Measurements from ENCODE around the gene SH3PXD2B. TPM values are rescaled to one million over a fixed set of nuclear protein-coding genes. Genes with fewer than 3 reads are reported as not detected.

The SH3PXD2B gene
- total and polyA plus RNA-seq, 2 of the 4 experiments (the other 2 are of a cell fraction), result 8.2 to 14.4 TPM

- ATAC-seq (ENCODE audit: low read depth), result no peak
- no peak overlapping the region for H3K27ac ChIP-seq (ENCODE audit: insufficient read depth, low read length)
- no peak for DNase-seq
- dilution Hi-C loops (cut with HindIII; ENCODE audit: low sequenced_read_pairs, unreplicated experiment) (no loop called here), intact Hi-C loops (cut with micrococcal nuclease) (loop anchor here (5.0 kb wide), 1 partner anchor 39 kb away; the partner anchor contains the start of gene SH3PXD2B), in situ Hi-C loops (cut with MboI; ENCODE audit: low sequenced_read_pairs) (no loop called here)
- ChIA-PET POLR2A (ENCODE audit: unreplicated experiment) (no interaction called here), CTCF (no interaction called here)
- peak overlapping the region; percentile 51; the same call in 1 of the 2 replicates for H3K14ac ChIP-seq (replicated peaks; ENCODE audit: low read depth, low read length)
- no peak overlapping the region for H3K4me2 ChIP-seq (ENCODE audit: low read depth, low read length)
- H3K9me3 ChIP-seq (ENCODE audit: control insufficient read depth, insufficient read depth, low read length), result no peaks in the 10 kb centered on the region
- no peak overlapping the region for H2BK15ac ChIP-seq (ENCODE audit: low read depth, low read length)
- peaks cover 43% of the 10 kb centered on the region for H3K9me1 ChIP-seq (ENCODE audit: insufficient read depth, low read length)
- H2BK5ac ChIP-seq (ENCODE audit: low read depth, low read length, poor library complexity, severe bottlenecking), result no peak overlapping the region
- H3K4me1 ChIP-seq (ENCODE audit: control insufficient read depth, insufficient read depth, low read length), result peaks cover 29% of the 10 kb centered on the region
- H4K5ac ChIP-seq (ENCODE audit: low read depth, low read length), result no peak overlapping the region
- H2AK5ac ChIP-seq (ENCODE audit: low read depth, low read length), result no peak overlapping the region; the same call in 1 of the 2 replicates
- BruUV-seq (replicated peaks), result no TSS peak
- H4K20me1 ChIP-seq (ENCODE audit: insufficient read depth, low read length), result peaks cover 44% of the 10 kb centered on the region
- no peaks in the 10 kb centered on the region for H3K27me3 ChIP-seq (ENCODE audit: control insufficient read depth, insufficient read depth, low read length)
- 86% methylated on average over 1 of the region's 4 CpGs; no CpG with 5 or more reads in 1 of the 2 experiments for WGBS, 2 experiments (ENCODE audit: extremely low coverage in 2 of 2, insufficient read length in 1 of 2)
- H4K8ac ChIP-seq (ENCODE audit: low read depth in 2 of 2, low read length in 2 of 2), result peak overlapping the region in 1 of 2 experiments; percentile 80; a peak in 1 of 4 replicates
- H3K9ac ChIP-seq (ENCODE audit: low read depth, low read length), result no peak overlapping the region
- H3K79me1 ChIP-seq (ENCODE audit: low read depth in 1 of 2, low read length in 2 of 2), result peaks cover 9 to 68% of the 10 kb centered on the region in 2 experiments
- H2BK120ac ChIP-seq (ENCODE audit: low read depth, low read length), result no peak overlapping the region
- peaks cover 7% of the 10 kb centered on the region; the same call in 1 of the 2 replicates for H3K36me3 ChIP-seq (ENCODE audit: control insufficient read depth, insufficient read depth, low read length)
- no peak overlapping the region for H3K4me3 ChIP-seq (ENCODE audit: insufficient read depth, low read depth, low read length)
- TF ChIP-seq USF2 (IDR thresholded peaks at IDR 0.05; ENCODE audit: low read depth, low read length), result no peak
- no peak for TF ChIP-seq CTCF (conservative IDR thresholded peaks at IDR 0.05; ENCODE audit: low read depth, low read length)
- no peak for TF ChIP-seq FOS (IDR thresholded peaks at IDR 0.05; ENCODE audit: low read depth, low read length)
- no peak for TF ChIP-seq MXI1 (IDR thresholded peaks at IDR 0.05; ENCODE audit: borderline replicate concordance, low read depth, low read length)
- no peak for TF ChIP-seq CHD1 (IDR thresholded peaks at IDR 0.05; ENCODE audit: low read depth, low read length)
- no peak for TF ChIP-seq ELK1 (IDR thresholded peaks at IDR 0.05; ENCODE audit: borderline replicate concordance, low read depth, low read length)
- TF ChIP-seq SMC3 (IDR thresholded peaks at IDR 0.05; ENCODE audit: low read depth, low read length), result no peak
- no peak for TF ChIP-seq CEBPB (IDR thresholded peaks at IDR 0.05; ENCODE audit: low read depth, low read length)
- TF ChIP-seq MAFK (IDR thresholded peaks at IDR 0.05; ENCODE audit: low read depth, low read length), result no peak
- TF ChIP-seq MAZ (IDR thresholded peaks at IDR 0.05; ENCODE audit: borderline replicate concordance, low read depth, low read length), result no peak
- no peak for TF ChIP-seq POLR2A (IDR thresholded peaks at IDR 0.05; ENCODE audit: low read depth, low read length)
- no peak for TF ChIP-seq BHLHE40 (IDR thresholded peaks at IDR 0.05; ENCODE audit: low read depth, low read length)
- TF ChIP-seq RCOR1 (IDR thresholded peaks at IDR 0.05; ENCODE audit: insufficient replicate concordance, low read length), result no peak
- no peak for TF ChIP-seq RFX5 (IDR thresholded peaks at IDR 0.05; ENCODE audit: low read depth, low read length)
- TF ChIP-seq RAD21 (IDR thresholded peaks at IDR 0.05; ENCODE audit: low read length), result no peak
- no peak for TF ChIP-seq NFE2L2 (IDR thresholded peaks at IDR 0.05; ENCODE audit: low read depth, low read length)
- H3K18ac ChIP-seq (ENCODE audit: low read depth, low read length), result no peak overlapping the region
- no peak overlapping the region for H2AFZ ChIP-seq (replicated peaks; ENCODE audit: low read length, poor library complexity)
- no peak overlapping the region for H3K23ac ChIP-seq (ENCODE audit: low read depth, low read length)
- peak overlapping the region; percentile 89 for H3K4ac ChIP-seq (ENCODE audit: low read depth, low read length)
- no peak overlapping the region for H4K91ac ChIP-seq (ENCODE audit: insufficient read depth, low read depth, low read length)
- H2BK20ac ChIP-seq (ENCODE audit: low read depth, low read length), result peak overlapping the region; percentile 22
- H3K56ac ChIP-seq (ENCODE audit: extremely low read depth, insufficient read depth, low read length), result no peak overlapping the region
- no peak overlapping the region for H2AK9ac ChIP-seq (replicated peaks; ENCODE audit: low read depth, low read length, poor library complexity)
Measured at GRCh38 chr5:172413601-172414171, 40.6 kb downstream of the SH3PXD2B start.

All from IMR-90 (cell line).